GM21381 (cell line): ENCODE data around the gene PRIM1.
A peak's percentile ranks its signal among the peaks of the same experiment; 100 is the strongest.
"Not testable (repeated sequence)": the region's sequence is repeated elsewhere in the genome, so short reads cannot be mapped to it uniquely, and the experiment has no call there.

Experiments
- ATAC-seq: cut with Tn5 transposase; IDR thresholded peaks from one replicate; pipeline ENCODE4 v1.9.1; 2021; ENCODE audit warnings: mild to moderate bottlenecking, moderate library complexity; ENCODE audit not compliant: unreplicated experiment

Gene PRIM1

DNA sequence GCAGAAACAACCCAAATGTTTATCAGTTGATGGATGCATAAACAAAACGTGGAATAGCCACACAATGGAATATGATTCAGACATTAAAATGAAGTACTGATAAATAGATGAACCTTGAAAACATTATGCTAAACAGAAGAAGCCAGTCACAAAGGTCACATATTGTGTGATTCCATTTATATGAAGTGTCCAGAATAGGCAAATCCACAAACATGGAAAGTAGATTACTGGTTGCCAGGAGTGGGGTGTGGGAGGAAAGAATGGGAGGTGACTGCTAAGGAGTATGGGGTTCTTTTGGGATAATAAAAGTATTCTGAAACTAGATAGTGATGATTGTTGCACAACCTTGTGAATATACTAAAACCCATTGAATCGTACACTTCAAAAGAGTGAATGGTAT is 9.7 kb upstream of the PRIM1 start:
- no peak for ATAC-seq

DNA sequence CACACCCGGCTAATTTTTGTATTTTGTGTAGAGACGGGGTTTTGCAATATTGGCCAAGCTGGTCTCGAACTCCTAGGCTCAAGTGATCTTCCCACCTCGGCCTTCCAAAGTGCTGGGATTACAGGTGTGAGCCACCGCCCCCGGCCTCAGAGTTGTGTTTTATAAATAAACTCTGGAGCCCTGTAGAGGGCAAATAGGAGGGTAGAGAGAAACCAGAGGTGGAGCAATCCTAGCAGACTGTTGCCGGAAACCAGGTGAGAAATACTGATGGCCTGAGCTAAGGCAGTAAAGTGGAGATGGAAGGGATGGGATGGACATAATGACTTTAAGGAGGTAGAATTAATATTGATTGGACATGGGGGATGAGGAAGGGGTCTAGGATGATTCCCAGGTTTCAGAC is 8.3 kb upstream of the PRIM1 start:
- ATAC-seq = no peak

DNA sequence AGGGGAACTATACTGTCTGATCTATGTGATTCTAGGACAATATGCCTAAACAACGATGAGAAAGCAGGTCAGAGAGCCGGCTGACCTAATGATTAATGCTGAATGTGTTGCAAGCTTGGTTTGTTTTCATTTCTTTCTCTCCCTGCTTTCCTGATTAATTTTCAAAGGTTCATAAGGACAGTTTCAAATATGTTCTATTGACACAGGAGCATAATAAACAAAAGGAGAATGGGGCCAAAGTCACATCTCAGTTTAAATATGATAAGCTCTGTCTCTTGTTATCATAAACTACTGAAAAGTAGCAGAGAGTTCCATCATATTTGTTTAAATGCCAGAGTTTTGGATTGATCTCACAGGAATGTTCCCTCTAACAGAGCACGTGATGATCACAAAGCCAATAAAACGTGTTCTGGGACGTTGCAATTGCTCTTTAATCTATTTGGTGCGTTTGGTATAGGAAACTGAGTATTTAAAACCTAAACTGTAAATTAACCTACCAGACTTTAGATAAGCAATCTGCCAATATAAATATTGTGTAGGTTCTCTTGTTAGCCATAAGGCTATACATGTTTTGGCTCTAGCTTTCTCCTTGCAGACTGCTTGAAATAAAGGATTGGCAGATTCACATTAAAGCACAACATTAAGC is 7.3 kb upstream of the PRIM1 start:
- ATAC-seq = no peak

DNA sequence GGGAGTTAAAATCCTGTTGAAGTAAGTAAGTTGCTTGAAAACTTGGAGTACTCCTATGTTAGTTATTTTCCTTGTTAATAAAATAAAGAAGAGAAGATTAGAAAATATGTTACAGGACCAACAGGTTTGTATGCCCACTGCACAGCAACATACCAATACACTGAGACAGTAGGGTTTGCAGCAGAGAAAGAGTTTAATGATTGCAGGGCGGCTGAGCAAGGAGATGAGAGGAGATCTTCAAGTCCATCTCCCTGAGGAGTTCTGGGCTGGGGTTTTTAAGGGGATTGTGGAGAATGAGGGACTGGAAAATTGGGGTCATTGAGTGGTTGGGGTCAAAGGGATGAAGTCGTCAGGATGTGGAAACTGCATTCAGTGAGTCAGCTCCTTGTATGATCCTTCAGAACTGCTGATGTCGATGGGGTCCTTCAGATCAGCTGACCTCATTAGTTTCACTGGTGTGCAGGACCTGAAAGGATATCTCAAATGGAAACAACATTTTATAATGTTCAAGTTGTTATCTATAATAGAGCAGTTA is 6.7 kb upstream of the PRIM1 start:
- ATAC-seq = no peak

DNA sequence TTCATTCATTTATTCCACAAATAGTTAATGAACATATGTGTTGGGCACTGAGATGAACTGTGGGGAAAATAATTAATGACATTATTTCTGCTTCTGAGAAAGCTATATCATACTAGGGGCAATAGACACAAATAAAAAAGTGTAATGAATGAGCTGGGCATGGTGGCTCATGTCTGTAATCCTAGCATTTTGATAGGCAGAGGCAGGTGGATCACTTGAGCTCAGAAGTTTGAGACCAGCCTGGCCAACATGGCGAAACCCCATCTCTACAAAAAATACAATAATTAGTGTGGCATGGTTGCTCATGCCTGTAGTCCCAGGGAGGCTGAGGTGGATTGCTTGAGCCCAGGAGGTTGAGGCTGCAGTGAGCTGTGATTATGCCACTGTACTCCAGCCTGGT is 5.8 kb upstream of the PRIM1 start:
- not testable (repeated sequence) for ATAC-seq

DNA sequence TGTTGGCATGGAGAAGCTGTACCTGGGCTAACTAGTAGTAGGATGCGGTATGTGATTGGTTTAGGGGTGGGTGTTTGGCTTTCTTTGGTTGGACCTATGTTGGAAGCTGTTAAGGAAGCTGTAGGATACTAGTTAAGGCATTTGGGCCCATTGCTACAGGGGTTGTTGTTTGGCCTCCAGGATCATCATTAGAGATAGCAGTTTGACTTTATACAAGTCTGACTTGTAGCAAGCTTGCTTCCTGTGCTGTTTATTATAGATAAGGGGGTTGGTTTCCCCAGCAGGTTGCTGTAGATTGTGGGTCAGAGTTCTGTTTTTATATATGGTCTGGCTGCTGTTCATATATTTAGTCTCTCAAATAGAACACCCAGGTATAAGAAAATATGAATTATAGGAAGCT is 1.4 kb upstream of the PRIM1 start:
- no peak for ATAC-seq

DNA sequence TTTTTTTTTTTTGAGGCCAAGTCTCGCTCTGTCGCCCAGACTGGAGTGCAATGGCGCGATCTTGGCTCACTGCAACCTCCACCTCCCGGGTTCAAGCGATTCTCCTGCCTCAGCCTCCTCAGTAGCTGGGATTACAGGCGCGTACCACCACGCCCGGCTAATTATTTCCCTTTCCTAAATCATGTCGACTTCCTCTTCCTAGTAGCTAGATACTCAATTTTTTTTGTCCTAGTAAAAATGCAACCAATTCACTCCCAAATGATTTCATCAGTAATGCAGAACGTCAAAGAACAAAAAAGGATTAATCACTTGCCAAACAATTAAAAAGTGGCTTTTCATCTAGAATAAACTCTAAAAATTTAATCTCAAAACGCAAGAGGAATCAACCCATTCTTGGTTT is 1.5 kb downstream of the PRIM1 start:
- ATAC-seq = not testable (repeated sequence)

DNA sequence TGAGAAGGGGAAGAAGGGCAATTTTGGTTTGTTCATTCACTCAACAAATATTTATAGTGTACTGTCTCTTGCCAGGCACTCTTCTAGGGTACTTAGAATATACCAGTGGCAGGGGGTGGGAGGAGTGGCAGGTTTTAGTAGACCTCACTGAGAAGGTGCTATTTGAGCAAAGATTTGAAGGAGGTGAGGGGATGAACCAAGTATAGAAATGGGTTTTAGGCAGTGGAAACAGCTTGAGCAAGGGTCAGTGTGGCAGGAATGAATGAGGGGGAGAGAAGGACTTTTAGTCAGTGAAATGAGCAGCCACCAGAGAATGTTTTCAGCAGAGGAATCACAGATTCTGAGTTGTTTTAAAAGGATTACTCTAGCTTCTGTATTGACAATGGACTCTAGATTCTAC is 2.3 kb downstream of the PRIM1 start:
- no peak for ATAC-seq

DNA sequence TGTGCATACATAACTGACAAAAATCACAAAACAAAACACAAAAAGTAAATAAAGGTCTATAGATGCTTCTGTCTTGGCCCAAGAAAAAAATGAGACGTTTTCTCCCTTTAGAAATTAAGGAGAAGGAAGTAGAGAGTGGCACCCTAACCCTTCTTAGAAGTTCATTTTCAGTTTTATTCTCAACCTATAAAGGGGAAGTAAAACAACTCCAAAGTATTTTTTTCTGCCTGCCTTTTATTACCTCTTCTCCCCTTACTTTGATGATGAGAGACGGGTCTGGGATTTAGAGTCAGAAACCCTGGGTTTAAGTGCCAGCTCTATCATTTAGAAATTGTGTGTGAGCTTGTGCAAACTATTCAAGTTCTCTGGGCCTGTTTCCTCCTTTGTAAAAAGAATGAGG is 2.8 kb downstream of the PRIM1 start:
- ATAC-seq = no peak

DNA sequence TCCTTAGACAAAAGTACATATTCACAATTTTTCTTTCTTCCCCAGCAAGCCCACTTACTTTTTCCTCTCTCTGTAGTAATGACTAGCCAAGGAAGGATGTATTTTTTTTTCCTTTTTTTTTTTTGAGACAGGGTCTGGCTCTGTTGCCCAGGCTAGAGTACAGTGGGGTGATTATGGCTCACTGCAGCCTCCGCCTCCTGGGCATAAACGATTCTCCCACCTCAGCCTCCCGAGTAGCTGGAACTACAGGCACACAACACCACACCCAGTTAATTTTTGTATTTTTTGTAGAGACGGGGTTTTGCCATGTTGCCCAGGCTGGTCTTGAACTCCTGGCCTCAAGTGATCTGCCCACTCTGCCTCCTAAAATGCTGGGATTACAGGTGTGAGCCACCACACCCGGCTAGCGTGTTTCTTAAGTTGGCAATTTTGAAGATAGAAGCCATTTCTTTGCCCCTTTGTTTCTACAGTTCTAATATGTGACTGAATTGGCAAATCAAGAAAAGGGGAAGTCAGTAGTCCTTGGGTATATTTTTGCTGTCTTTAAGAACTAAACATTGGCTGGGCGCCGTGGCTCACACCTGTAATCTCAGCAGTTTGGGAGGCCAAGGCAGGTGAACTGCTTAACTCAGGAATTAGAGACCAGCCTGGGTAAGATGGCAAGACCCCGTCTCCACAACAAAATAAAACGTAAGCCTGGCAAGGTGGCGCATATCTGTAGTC is 23.8 kb downstream of the PRIM1 start:
- ATAC-seq = no peak

DNA sequence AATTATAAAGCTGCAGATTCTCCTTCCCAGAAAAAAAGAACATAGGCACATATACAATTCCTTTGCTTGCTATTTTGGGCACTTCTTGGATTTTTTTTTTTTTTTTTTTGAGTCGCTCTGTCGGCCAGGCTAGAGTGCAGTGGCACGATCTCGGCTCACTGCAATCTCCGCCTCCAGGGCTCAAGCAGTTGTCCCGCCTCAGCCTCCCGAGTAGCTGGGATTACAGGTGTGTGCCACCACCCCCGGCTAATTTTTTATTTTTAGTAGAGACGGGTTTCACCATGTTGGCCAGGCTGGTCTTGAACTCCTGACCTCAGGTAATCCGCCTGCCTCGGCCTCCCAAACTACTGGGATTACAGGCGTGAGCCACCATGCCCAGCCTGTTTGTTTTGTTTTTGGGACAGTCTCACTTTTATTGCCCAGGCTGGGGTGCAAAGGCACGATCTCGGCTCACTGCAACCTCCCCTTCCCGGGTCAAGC is 25.9 kb downstream of the PRIM1 start:
- not testable (repeated sequence) for ATAC-seq

DNA sequence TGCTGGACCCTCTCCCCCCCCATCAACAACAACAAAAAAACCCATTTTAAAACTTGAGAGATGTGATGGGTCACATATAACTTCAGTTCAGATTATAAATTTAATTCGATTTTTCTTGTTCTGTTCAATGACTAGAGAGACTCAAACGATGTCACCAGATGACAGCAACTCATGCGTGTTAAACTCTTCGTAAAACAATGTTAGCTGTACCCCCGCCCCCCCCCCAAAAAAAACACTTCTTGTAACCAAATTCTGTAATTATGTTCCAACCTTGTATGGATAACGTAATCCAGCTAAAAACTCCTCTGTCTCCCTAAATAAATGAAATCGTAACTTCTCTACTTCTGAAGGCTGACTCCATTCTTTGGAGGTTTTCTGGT is 26.4 kb downstream of the PRIM1 start:
- no peak for ATAC-seq

DNA sequence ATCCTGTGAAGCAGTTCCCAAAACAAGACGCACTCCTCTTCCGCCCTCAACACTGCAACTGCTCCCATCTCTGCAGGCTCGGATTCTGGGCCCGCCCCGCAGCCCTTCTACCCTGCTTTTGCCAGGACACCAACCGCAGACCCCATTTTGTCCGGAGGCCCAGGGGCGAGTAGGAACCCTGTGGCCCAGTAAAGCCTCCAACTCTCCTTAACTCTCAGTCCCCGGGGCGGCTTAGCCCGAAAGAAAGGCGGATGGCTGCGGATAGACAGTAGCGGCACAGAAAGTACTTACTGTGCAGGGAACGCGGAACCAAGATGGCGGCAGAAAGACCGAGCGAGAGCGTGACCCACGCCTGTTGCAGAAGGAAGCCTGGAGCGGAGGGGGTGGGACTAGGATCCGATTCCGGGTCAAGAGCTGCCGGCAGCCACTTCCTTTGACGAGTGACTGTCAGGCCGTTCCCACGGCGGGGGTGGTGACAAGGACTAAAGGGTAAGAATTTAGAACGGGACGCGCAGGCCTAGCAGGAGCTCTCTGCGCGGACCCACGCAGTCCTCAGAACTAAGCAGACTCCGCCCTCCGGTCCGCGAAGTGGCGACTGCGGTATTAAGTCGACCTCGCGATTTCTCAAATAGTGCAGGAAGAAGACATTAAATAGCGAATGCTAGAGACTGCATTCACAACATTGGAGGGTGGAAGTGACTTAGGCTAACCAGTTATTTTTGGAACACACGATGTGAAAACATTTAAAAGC is 27.0 kb downstream of the PRIM1 start, which contains the start of gene NACA:
TSS of gene NACA (minus strand) at position 328 of the 751 bp plus-strand sequence. CDS start 778 bp downstream, outside the sequence.
- ATAC-seq = peak; percentile 96

DNA sequence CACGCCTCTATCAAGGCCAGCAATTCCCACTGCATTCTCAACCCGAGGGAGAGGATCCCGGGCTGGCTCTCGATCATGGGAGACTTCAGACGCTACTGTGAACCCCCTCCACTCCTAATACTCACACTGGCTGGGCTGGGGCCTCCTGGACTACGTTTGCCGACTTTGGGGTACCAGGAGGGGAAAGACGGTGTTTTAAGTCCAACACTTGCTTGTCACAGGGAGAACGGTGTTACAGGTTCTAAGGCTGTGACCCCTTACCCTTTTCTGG is 27.5 kb downstream of the PRIM1 start:
- no peak for ATAC-seq

DNA sequence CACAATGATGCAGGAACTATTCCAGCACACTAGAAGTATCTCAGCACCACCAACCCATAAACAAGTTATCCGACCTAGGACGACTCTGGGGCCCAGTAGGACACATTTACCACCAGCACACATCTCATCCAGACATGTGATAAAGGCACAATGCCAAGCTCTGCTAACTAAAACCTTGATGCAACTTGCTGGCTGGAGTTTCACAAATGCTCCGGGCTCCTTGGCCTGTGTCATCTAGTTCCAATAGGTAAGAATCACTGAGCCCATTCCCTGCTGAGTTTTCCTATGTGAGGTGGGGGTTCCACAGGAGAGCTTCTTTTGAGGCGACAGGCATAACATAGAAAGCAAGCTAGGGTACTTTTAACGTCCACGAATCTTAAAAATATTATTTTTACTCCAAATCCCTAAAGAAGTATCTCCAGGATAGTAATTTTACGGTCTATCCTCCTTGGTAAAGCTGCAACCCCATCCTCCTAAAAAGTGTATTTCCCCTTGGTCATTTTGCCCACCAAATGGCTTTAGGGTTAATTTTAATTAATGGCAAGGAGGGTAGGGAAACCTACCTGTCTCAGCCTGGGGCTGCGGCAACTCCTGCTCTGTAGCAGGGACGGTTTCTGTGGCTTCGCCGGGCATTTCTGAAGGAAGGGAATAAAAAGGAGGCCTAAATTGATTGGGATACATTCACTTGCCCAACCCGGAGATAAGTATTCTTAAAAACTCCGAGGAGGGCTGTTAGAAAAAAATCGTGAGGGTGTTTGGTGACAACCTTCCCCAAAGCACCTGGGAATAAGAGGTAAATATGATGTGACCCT is 28.0 kb downstream of the PRIM1 start:
- ATAC-seq = no peak

DNA sequence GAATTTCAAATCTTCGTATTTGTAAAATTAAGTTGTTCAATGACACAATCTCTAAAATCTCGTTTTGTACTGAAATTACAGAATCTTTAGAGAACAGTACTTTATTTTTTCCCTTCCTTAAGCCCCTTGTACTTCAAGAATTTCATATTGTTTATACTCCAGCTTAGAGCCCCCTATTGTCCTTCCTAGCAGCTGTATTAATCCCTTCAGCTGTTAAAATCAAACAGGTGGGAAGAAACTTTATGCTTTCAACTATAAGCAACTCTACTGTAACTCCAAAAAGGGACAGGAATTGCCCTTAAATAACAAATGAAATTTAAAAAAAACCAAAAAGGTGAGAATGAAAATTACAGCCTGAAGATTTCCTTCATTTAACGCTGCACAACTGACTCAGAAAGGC is 28.8 kb downstream of the PRIM1 start:
- no peak for ATAC-seq

DNA sequence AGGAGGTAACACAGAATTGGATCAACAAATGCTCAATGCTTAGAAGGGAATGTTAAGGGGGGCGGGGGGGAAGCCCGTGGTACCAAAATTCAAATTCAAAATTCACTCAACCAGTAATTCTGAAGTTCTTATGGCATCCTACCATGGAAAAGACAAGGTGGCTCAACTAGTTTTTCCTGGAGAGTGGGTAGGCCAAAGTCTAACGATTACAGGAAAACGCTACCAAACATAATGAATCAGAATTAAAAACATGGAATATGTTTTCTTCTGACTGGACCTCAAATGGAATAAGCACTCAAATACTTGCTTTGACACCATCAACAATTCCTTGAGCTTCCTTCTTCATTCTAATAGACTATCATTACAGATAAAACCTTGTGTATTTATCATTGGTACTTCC is 29.3 kb downstream of the PRIM1 start:
- no peak for ATAC-seq

DNA sequence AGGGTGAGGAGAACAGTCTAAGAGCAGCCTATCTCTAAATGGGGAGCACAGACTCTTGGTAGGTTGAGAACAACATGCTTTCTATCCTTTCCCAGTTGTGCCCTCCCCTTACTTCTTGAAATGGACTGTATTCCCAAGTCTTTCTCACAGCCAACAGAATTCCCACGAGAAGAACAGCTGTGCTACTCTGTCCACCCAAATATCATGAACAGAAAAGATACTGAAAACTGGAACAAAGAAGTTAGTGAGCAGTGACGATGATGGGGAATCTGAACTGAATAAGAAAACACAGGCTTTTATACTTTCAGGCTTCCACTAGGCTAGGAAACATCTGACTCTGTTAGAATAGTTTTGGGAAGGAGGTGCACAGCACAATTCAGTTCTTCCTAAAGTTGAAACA is 30.4 kb downstream of the PRIM1 start:
- ATAC-seq = no peak

DNA sequence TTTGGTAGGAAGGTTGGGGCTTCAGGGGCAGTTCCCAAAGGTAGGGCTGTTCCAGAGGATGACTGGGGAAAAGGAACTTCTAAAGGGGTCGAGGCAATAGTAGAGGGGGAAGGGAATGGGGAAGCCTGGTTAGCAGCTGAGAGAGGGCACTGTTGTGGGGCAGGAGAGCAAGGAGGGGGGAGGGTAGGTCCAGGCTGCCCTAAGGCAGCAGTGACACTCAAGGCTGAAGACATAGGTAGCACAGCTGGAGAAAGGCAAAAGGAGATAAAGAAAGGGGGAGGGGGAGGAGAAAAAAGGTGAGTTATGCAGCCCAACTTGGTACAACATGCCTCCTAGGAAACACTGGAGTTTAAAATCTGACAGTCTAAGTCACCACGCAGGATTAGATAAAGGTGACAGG is 30.9 kb downstream of the PRIM1 start:
- no peak for ATAC-seq

DNA sequence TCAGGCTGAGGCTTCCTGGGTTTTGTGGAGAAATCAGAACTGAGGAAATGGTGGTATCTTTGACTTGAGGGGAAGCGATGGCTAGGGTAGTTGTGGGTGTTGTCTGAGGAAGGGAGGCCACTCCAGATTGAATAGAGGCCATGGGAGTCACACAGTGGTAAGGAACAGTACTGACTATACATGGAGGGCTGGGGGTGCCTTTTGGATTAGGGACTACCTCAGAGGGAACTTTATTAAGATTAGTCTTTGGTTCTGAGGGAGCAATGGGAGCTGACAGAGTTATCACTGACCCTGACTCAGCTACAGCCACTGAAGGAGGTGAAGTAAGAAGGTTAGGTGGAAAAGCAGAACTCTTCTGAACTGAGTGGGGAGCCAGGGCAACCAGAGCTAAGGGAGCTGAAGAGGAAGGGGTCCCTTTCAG is 31.4 kb downstream of the PRIM1 start:
- no peak for ATAC-seq

DNA sequence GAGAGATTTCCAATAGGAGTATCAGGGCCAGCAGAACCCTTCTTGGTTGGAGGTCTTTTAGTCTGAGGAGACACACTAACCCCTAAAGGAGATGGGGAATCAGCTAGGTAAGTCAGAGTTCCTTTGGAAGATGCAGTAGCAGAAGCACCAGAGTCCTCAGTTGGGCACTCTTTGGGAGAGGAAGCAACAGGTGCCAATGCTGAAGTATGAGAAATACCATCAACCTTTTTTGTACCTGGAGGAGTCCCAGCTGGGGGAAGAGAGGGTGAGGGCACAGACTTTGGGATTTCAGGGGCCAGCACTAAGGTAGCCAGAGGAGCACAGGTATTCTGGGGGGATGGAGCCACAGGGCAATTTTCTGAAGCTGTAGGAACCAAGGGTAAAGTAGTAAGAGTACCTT is 33.1 kb downstream of the PRIM1 start:
- ATAC-seq = no peak
